ENCODE measurements around the gene USP49. TPM values are rescaled to one million over a fixed set of nuclear protein-coding genes. Genes with fewer than 3 reads are reported as not detected.
"Not testable (repeated sequence)": the region's sequence is repeated elsewhere in the genome, so short reads cannot be mapped to it uniquely, and the experiment has no call there.

Gene USP49
- total RNA-seq, result 0.71 TPM
- long read RNA-seq, partial matches to known transcripts, result 0 of 4 reads
- long read RNA-seq, other reads (novel, unspliced or antisense), result 4 of 4 reads

- Histone ChIP-seq H3K27me3 (ENCODE audit: low read depth) (no peaks in the 10 kb centered on the region), H3K27ac (replicated peaks) (peak within 1 kb of the TSS; percentile 83), H3K9me3 (replicated peaks) (no peaks in the 10 kb centered on the region), H3K4me1 (peaks cover 30% of the 10 kb centered on the region), H3K4me3 (peak within 1 kb of the TSS; percentile 82), H3K36me3 (no peaks in the 10 kb centered on the region)
- intact Hi-C loops (cut with micrococcal nuclease), result no loop called here
- TF ChIP-seq, protein P1, sequence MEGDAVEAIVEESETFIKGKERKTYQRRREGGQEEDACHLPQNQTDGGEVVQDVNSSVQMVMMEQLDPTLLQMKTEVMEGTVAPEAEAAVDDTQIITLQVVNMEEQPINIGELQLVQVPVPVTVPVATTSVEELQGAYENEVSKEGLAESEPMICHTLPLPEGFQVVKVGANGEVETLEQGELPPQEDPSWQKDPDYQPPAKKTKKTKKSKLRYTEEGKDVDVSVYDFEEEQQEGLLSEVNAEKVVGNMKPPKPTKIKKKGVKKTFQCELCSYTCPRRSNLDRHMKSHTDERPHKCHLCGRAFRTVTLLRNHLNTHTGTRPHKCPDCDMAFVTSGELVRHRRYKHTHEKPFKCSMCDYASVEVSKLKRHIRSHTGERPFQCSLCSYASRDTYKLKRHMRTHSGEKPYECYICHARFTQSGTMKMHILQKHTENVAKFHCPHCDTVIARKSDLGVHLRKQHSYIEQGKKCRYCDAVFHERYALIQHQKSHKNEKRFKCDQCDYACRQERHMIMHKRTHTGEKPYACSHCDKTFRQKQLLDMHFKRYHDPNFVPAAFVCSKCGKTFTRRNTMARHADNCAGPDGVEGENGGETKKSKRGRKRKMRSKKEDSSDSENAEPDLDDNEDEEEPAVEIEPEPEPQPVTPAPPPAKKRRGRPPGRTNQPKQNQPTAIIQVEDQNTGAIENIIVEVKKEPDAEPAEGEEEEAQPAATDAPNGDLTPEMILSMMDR (IDR thresholded peaks at IDR 0.05; ENCODE audit: borderline replicate concordance), result no peak
- peak; percentile 91 for DNase-seq
These were observed at the start of gene USP49 for GRCh38 chr6:41895300-41896233. TSS of gene USP49 (minus strand) at chr6:41895375. CDS start at chr6:41806983, 88,392 bp downstream.

GRCh38 chr6:41943456-41943855 lies 48.3 kb upstream of the USP49 start:
- intact Hi-C loops (cut with micrococcal nuclease), result no loop called here
- H3K27ac ChIP-seq (replicated peaks), result no peak overlapping the region
- TF ChIP-seq, protein P1 (IDR thresholded peaks at IDR 0.05; ENCODE audit: borderline replicate concordance), result no peak

DNA sequence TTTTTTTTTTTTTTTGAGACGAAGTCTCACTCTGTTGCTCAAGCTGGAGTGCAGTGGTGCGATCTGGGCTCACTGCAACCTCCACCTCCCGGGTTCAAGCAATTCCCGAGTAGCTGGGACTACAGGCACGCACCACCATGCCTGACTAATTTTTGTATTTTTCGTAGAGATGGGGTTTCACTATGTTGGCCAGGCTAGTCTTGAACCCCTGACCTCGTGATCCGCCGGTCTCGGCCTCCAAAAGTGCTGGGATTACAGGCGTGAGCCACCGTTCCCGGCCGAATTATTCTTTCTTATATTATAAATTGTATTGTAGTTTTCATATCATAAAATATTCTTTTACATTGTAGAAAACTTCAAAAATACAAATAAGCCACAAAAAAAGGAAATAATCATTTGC lies 47.7 kb upstream of the USP49 start:
- H3K9me3 ChIP-seq (replicated peaks); H3K4me3 ChIP-seq; intact Hi-C loops (cut with micrococcal nuclease); H3K27ac ChIP-seq (replicated peaks); DNase-seq; H3K36me3 ChIP-seq; H3K27me3 ChIP-seq (ENCODE audit: low read depth): not testable (repeated sequence)
- peaks cover 48% of the 10 kb centered on the region for H3K4me1 ChIP-seq

More at GRCh38 chr6:41943456-41943855, 48.3 kb upstream of the USP49 start:
- no peak for DNase-seq
- Histone ChIP-seq H3K4me3 (no peak overlapping the region), H3K36me3 (no peaks in the 10 kb centered on the region), H3K9me3 (replicated peaks) (no peaks in the 10 kb centered on the region), H3K27me3 (ENCODE audit: low read depth) (no peaks in the 10 kb centered on the region), H3K4me1 (peaks cover 47% of the 10 kb centered on the region)

- Histone ChIP-seq H3K9me3 (replicated peaks) (no peaks in the 10 kb centered on the region), H3K36me3 (no peaks in the 10 kb centered on the region), H3K4me3 (peak overlapping the region; percentile 98), H3K27me3 (ENCODE audit: low read depth) (no peaks in the 10 kb centered on the region), H3K27ac (replicated peaks) (peak overlapping the region; percentile 97), H3K4me1 (peaks cover 55% of the 10 kb centered on the region)
- TF ChIP-seq, protein P1 (IDR thresholded peaks at IDR 0.05; ENCODE audit: borderline replicate concordance), result no peak
- no peak for DNase-seq
- intact Hi-C loops (cut with micrococcal nuclease), result no loop called here
These were observed 47.1 kb upstream of the USP49 start for GRCh38 chr6:41942067-41942851.

DNA sequence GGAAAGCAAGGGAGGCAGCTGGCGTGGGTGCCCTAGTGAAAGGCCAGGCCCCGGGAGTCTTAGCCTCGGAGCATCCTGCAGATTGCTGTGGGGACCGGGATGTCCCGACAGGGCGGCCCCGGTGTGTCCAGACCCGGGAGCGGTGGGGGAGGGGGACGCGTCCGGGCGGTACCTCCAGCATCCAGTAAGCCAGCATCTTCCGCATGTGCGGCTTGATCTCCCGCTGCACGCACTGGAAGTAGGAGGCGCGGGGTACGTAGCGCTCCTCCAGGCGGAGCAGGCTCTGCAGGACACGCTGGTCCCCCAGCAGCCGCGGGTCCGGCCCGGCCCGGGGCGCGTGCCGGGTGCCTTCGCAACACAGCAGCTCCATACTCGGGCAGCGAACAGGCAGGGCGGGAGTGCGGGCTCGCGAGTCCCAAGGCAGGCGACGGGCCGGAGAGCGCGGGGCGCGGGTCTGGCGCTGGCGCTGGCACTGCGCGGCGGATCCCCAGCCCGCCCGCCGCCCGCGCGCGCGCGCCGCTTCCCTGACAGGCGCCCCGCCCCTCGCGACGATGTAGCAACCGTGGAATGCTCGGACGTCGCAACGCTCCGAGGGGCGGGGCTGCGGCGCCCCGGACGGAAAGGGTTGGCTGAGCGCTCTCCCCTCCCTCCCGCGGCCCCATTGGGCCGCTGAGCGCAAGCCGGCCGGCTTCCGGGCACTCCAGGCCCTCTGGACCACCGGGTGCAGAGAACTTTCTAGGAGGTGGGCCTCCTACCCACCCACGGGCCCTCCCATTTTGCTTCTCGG lies 46.3 kb upstream of the USP49 start, which contains the start of gene CCND3:
CCND3 (minus strand) TSS at position 529 of the 787 bp plus-strand sequence; CDS start at position 370, 159 bp downstream.
- H3K4me1 ChIP-seq, result peaks cover 62% of the 10 kb centered on the region
- DNase-seq, result peak; percentile 96
- no peaks in the 10 kb centered on the region for H3K27me3 ChIP-seq (ENCODE audit: low read depth)
- peak within 1 kb of the TSS; percentile 98 for H3K4me3 ChIP-seq
- H3K27ac ChIP-seq (replicated peaks), result peak within 1 kb of the TSS; percentile 97
- TF ChIP-seq, protein P1 (IDR thresholded peaks at IDR 0.05; ENCODE audit: borderline replicate concordance), result no peak
- intact Hi-C loops (cut with micrococcal nuclease), result no loop called here
- H3K36me3 ChIP-seq, result peaks cover 6% of the 10 kb centered on the region
- no peaks in the 10 kb centered on the region for H3K9me3 ChIP-seq (replicated peaks)

Data from left ventricle myocardium inferior (tissue), 1 donor.